Measurements from ENCODE around the gene PCARE. TPM values are rescaled to one million over a fixed set of nuclear protein-coding genes. Genes with fewer than 3 reads are reported as not detected.

Gene PCARE
- total and polyA plus RNA-seq, 2 experiments from 2014 or later = 2.2 TPM; not detected in 1

- WGBS (ENCODE audit: low lambda C conversion rate, missing lambda C conversion rate) = 93% methylated on average over 11 of the region's 11 CpGs
- H3K9me3 ChIP-seq (ENCODE audit: low read depth) = no peaks in the 10 kb centered on the region
- no peaks in the 10 kb centered on the region for H3K79me2 ChIP-seq
- no peaks in the 10 kb centered on the region for H3K27me3 ChIP-seq
- H3K4me1 ChIP-seq (ENCODE audit: insufficient read depth) = peaks cover 28% of the 10 kb centered on the region
- H3K27ac ChIP-seq = no peak overlapping the region
- DNase-seq (ENCODE audit: low spot score) = no peak
- H3K4me2 ChIP-seq = no peak overlapping the region
- no peaks in the 10 kb centered on the region for H4K20me1 ChIP-seq (ENCODE audit: insufficient read depth, poor library complexity, severe bottlenecking)
- no peak overlapping the region for H3K4me3 ChIP-seq
- no peaks in the 10 kb centered on the region for H3K9me2 ChIP-seq (replicated peaks; ENCODE audit: insufficient read depth)
- no peak overlapping the region for H2AFZ ChIP-seq
- TF ChIP-seq EZH2 (IDR thresholded peaks at IDR 0.05; ENCODE audit: borderline replicate concordance) (no peak), CTCF (IDR thresholded peaks at IDR 0.05; ENCODE audit: poor library complexity) (no peak), EZH2phosphoT487 (IDR thresholded peaks at IDR 0.05; ENCODE audit: low read depth, severe bottlenecking, unreplicated experiment) (no peak)
- no peaks in the 10 kb centered on the region for H3K36me3 ChIP-seq (replicated peaks; ENCODE audit: insufficient read depth, low read depth)
Measured at GRCh38 chr2:29064746-29065067, 9.6 kb downstream of the PCARE start.

- Histone ChIP-seq H3K9me2 (replicated peaks; ENCODE audit: insufficient read depth) (no peaks in the 10 kb centered on the region), H3K79me2 (no peaks in the 10 kb centered on the region), H3K4me2 (peak overlapping the region; percentile 40), H3K27me3 (no peaks in the 10 kb centered on the region), H4K20me1 (ENCODE audit: insufficient read depth, poor library complexity, severe bottlenecking) (no peaks in the 10 kb centered on the region), H3K36me3 (replicated peaks; ENCODE audit: insufficient read depth, low read depth) (no peaks in the 10 kb centered on the region), H3K27ac (peak overlapping the region; percentile 5), H2AFZ (no peak overlapping the region), H3K4me1 (ENCODE audit: insufficient read depth) (peaks cover 28% of the 10 kb centered on the region), H3K4me3 (no peak overlapping the region), H3K9me3 (ENCODE audit: low read depth) (no peaks in the 10 kb centered on the region)
- 67% methylated on average over 4 of the region's 4 CpGs for WGBS (ENCODE audit: low lambda C conversion rate, missing lambda C conversion rate)
- TF ChIP-seq CTCF (IDR thresholded peaks at IDR 0.05; ENCODE audit: poor library complexity) = no peak
- no peak for TF ChIP-seq EZH2phosphoT487 (IDR thresholded peaks at IDR 0.05; ENCODE audit: low read depth, severe bottlenecking, unreplicated experiment)
- TF ChIP-seq EZH2 (IDR thresholded peaks at IDR 0.05; ENCODE audit: borderline replicate concordance) = no peak
- no peak for DNase-seq (ENCODE audit: low spot score)
Measured at GRCh38 chr2:29064346-29064715, 10.0 kb downstream of the PCARE start.

GRCh38 chr2:29063646-29064345, 10.5 kb downstream of the PCARE start:
- Histone ChIP-seq H3K4me1 (ENCODE audit: insufficient read depth) (peaks cover 28% of the 10 kb centered on the region), H3K79me2 (no peaks in the 10 kb centered on the region), H3K27me3 (no peaks in the 10 kb centered on the region), H2AFZ (no peak overlapping the region), H3K27ac (peak overlapping the region; percentile 5), H3K9me2 (replicated peaks; ENCODE audit: insufficient read depth) (no peaks in the 10 kb centered on the region), H4K20me1 (ENCODE audit: insufficient read depth, poor library complexity, severe bottlenecking) (no peaks in the 10 kb centered on the region), H3K36me3 (replicated peaks; ENCODE audit: insufficient read depth, low read depth) (no peaks in the 10 kb centered on the region), H3K4me2 (peak overlapping the region; percentile 40), H3K9me3 (ENCODE audit: low read depth) (no peaks in the 10 kb centered on the region), H3K4me3 (no peak overlapping the region)
- WGBS (ENCODE audit: low lambda C conversion rate, missing lambda C conversion rate) = 75% methylated on average over 20 of the region's 20 CpGs
- no peak for DNase-seq (ENCODE audit: low spot score)
- TF ChIP-seq CTCF (IDR thresholded peaks at IDR 0.05; ENCODE audit: poor library complexity) = no peak
- no peak for TF ChIP-seq EZH2phosphoT487 (IDR thresholded peaks at IDR 0.05; ENCODE audit: low read depth, severe bottlenecking, unreplicated experiment)
- TF ChIP-seq EZH2 (IDR thresholded peaks at IDR 0.05; ENCODE audit: borderline replicate concordance) = no peak
